Osteoblast (primary cell): Measurements from ENCODE around the gene TNFRSF8. TPM values are rescaled to one million over a fixed set of nuclear protein-coding genes. Genes with fewer than 3 reads are reported as not detected.

Experiments used
- DNase-seq: peaks from one replicate; pipeline ENCODE4 v3.0.0; 2011; ENCODE audit warnings: low spot score, mixed read lengths; ENCODE audit not compliant: insufficient read length; ENCODE audit errors: missing footprints
- H2AFZ ChIP-seq: 2 replicates; pipeline ENCODE4 v1.6.0; 2011; ENCODE audit warnings: mild to moderate bottlenecking, low read length
- H3K27ac ChIP-seq: 2 replicates; pipeline ENCODE4 v1.5.1; 2011; ENCODE audit warnings: mild to moderate bottlenecking, low read depth, low read length, moderate library complexity
- H3K27me3 ChIP-seq: 2 replicates; pipeline ENCODE4 v1.6.0; 2012; ENCODE audit warnings: mild to moderate bottlenecking, control low read depth, inconsistent platforms, low read length, moderate library complexity; ENCODE audit not compliant: insufficient read depth
- H3K36me3 ChIP-seq: 2 replicates; pipeline ENCODE4 v1.5.1; 2011; ENCODE audit warnings: mild to moderate bottlenecking, low read length, control low read depth, moderate library complexity; ENCODE audit not compliant: insufficient read depth
- H3K4me1 ChIP-seq: 2 replicates; pipeline ENCODE4 v1.5.1; 2011; ENCODE audit warnings: mild to moderate bottlenecking, low read length, control low read depth, moderate library complexity; ENCODE audit not compliant: insufficient read depth
- H3K4me2 ChIP-seq: 2 replicates; pipeline ENCODE4 v1.6.0; 2011; ENCODE audit warnings: mild to moderate bottlenecking, low read length; ENCODE audit not compliant: insufficient read depth
- H3K4me3 ChIP-seq: fragments of 200-600 bp; sonication (generic); 3 replicates; pipeline ENCODE4 v1.5.1; 2012; ENCODE audit warnings: mild to moderate bottlenecking, low read length, inconsistent platforms; ENCODE audit not compliant: insufficient read depth
- H3K79me2 ChIP-seq: 2 replicates; pipeline ENCODE4 v1.6.0; 2012; ENCODE audit warnings: mild to moderate bottlenecking, low read length, control low read depth, inconsistent platforms; ENCODE audit not compliant: insufficient read depth
- H3K9me3 ChIP-seq: 2 replicates; pipeline ENCODE4 v1.5.1; 2011; ENCODE audit warnings: low read depth, low read length, control low read depth
- H4K20me1 ChIP-seq: 2 replicates; pipeline ENCODE4 v1.6.0; 2012; ENCODE audit warnings: mild to moderate bottlenecking, low read length, control low read depth; ENCODE audit not compliant: insufficient read depth
- total RNA-seq: library from RNA; depleted of rRNA; stranded (reverse); fragments of >200 nt; gene quantifications from 2 replicates; pipeline ENCODE4 v1.2.3, GENCODE V29; 2012
- TF ChIP-seq, protein P1 (sequence below): IDR thresholded peaks from 2 replicates; pipeline ENCODE4 v1.5.1; 2011; ENCODE audit warnings: mild to moderate bottlenecking, low read depth, low read length, moderate library complexity; ENCODE audit errors: extremely low read depth

The TNFRSF8 gene
- total RNA-seq, 1 donor = under 0.01 TPM

DNA sequence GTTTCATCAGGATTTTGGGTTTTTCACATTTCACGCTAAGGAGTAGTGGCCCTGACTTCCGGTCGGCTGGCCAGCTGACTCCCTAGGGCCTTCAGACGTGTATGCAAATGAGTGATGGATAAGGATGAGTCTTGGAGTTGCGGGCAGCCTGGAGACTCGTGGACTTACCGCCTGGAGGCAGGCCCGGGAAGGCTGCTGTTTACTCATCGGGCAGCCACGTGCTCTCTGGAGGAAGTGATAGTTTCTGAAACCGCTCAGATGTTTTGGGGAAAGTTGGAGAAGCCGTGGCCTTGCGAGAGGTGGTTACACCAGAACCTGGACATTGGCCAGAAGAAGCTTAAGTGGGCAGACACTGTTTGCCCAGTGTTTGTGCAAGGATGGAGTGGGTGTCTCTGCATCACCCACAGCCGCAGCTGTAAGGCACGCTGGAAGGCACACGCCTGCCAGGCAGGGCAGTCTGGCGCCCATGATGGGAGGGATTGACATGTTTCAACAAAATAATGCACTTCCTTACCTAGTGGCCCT, 80.6 kb downstream of the TNFRSF8 start:
- H3K27ac ChIP-seq = peak overlapping the region; percentile 97
- H3K4me2 ChIP-seq = peak overlapping the region; percentile 48
- DNase-seq = peak; percentile 98
- peak overlapping the region; percentile 88 for H2AFZ ChIP-seq
- no peaks in the 10 kb centered on the region for H3K9me3 ChIP-seq
- H3K36me3 ChIP-seq = no peaks in the 10 kb centered on the region
- no peaks in the 10 kb centered on the region for H4K20me1 ChIP-seq
- H3K4me3 ChIP-seq = peak overlapping the region; percentile 40
- TF ChIP-seq, protein P1, sequence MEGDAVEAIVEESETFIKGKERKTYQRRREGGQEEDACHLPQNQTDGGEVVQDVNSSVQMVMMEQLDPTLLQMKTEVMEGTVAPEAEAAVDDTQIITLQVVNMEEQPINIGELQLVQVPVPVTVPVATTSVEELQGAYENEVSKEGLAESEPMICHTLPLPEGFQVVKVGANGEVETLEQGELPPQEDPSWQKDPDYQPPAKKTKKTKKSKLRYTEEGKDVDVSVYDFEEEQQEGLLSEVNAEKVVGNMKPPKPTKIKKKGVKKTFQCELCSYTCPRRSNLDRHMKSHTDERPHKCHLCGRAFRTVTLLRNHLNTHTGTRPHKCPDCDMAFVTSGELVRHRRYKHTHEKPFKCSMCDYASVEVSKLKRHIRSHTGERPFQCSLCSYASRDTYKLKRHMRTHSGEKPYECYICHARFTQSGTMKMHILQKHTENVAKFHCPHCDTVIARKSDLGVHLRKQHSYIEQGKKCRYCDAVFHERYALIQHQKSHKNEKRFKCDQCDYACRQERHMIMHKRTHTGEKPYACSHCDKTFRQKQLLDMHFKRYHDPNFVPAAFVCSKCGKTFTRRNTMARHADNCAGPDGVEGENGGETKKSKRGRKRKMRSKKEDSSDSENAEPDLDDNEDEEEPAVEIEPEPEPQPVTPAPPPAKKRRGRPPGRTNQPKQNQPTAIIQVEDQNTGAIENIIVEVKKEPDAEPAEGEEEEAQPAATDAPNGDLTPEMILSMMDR = no peak
- no peaks in the 10 kb centered on the region for H3K79me2 ChIP-seq
- H3K27me3 ChIP-seq = no peaks in the 10 kb centered on the region
- H3K4me1 ChIP-seq = peaks cover 31% of the 10 kb centered on the region

DNA sequence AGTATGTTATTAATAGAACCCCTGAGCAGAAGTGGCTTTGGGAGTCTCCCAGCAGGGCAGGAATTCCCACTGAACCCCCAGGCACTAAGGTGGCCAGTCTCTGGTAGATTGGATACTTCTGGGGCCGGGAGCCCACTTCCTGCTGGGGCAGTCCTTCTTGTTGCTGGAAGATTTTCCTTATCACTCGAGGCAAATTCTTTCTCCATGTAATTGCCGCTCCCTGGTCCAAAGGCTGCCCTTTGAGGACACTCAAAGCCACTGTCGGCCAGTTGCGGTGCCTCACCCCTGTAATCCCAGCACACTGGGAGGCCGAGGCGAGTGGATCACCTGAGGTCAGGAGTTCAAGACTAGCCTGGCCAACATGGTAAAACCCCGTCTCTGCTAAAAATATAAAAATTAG, 81.1 kb downstream of the TNFRSF8 start:
- Histone ChIP-seq H3K36me3 (no peaks in the 10 kb centered on the region), H4K20me1 (no peaks in the 10 kb centered on the region), H2AFZ (peak overlapping the region; percentile 74), H3K9me3 (no peaks in the 10 kb centered on the region), H3K27ac (peak overlapping the region; percentile 97), H3K4me3 (no peak overlapping the region), H3K27me3 (no peaks in the 10 kb centered on the region), H3K4me2 (peak overlapping the region; percentile 44), H3K79me2 (no peaks in the 10 kb centered on the region), H3K4me1 (peaks cover 31% of the 10 kb centered on the region)
- DNase-seq = peak; percentile 36
- TF ChIP-seq, protein P1 = no peak

DNA sequence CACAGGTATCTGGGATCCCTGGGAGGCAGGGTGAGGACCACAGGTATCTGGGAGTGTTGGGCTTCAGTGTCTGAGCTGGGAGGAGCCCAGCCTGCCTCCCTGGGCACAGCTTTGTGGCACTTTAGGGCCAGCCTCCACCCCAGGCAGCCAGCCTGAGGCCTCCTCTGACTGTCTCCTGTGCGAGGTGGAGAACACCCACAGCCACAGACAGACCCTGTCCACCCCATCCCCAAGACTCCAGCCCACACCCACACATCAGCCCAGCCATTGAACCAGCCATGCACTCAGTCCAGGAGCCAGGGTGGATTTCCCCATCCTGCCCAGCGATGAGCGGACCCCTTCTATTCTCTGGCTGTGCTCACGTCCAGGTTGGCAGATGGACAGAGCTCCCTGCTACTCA, 81.9 kb downstream of the TNFRSF8 start:
- Histone ChIP-seq H3K36me3 (no peaks in the 10 kb centered on the region), H3K9me3 (peaks cover 3% of the 10 kb centered on the region), H2AFZ (no peak overlapping the region), H3K27me3 (no peaks in the 10 kb centered on the region), H3K79me2 (no peaks in the 10 kb centered on the region), H3K4me2 (no peak overlapping the region), H3K4me3 (no peak overlapping the region), H3K27ac (no peak overlapping the region), H4K20me1 (no peaks in the 10 kb centered on the region), H3K4me1 (peaks cover 31% of the 10 kb centered on the region)
- DNase-seq = no peak
- TF ChIP-seq, protein P1 = no peak

DNA sequence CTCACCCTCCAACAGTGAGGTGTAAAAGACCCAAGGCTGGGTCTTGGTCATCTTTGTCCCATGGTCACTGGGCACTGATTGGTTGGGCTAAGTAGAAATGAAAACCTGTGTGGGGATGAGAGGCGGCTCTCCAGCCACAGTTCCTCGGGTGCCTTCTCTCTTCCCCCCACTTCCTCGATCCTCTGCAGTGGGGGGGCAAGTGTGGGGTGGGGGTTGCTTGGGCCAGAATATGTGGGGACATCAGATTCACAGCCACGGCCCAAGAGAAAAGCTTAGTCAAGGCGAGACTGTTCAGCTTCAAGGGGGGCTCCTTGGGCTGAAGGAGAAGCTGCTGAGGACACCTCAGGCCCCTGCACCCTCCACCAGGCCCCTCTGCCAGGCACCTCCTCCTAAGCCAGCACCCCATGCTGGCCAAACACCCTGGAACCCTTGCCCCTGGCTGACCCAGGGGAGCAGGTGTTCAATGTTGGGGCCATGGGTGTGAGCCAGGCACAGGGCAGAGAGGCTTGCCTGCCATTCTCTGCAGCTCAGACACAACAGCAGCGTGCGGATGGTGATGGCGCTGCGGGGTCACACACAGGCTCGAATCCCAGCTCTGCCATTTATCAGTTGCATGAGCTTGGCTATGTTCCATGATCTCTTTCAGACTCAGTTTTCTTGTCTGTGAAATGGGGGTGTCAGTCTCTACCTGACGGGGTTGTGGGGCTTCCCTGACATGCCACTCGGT, 82.7 kb downstream of the TNFRSF8 start:
- Histone ChIP-seq H4K20me1 (no peaks in the 10 kb centered on the region), H3K4me1 (peaks cover 31% of the 10 kb centered on the region), H3K4me2 (no peak overlapping the region), H3K79me2 (no peaks in the 10 kb centered on the region), H3K36me3 (no peaks in the 10 kb centered on the region), H3K9me3 (peaks cover 3% of the 10 kb centered on the region), H2AFZ (no peak overlapping the region), H3K4me3 (no peak overlapping the region), H3K27me3 (no peaks in the 10 kb centered on the region), H3K27ac (no peak overlapping the region)
- TF ChIP-seq, protein P1 = no peak
- peak; percentile 23 for DNase-seq
